Measurements from ENCODE around the gene FLYWCH2. TPM values are rescaled to one million over a fixed set of nuclear protein-coding genes. Genes with fewer than 3 reads are reported as not detected.

Gene FLYWCH2, protein sequence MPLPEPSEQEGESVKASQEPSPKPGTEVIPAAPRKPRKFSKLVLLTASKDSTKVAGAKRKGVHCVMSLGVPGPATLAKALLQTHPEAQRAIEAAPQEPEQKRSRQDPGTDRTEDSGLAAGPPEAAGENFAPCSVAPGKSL
- total RNA-seq (10 to 100 TPM; 27.5 to 98.6 (median 48.4) TPM), polyA plus RNA-seq (10 to 100 TPM; 31.6 to 62.6 (median 49.5) TPM)
- long read RNA-seq, donor 1, transcript FLYWCH2-202 (4 exons, 1,036 nt), result major isoform, 20 of 23 reads
- long read RNA-seq, donor 1, partial matches to known transcripts, result 0 of 23 reads
- long read RNA-seq, donor 1, other reads (novel, unspliced or antisense), result 0 of 23 reads
- long read RNA-seq, donor 2, partial matches to known transcripts, result 0 of 4 reads
- long read RNA-seq, donor 2, other reads (novel, unspliced or antisense), result 0 of 4 reads

- peaks cover 0 to 7% (median 2%) of the 10 kb centered on the region in 8 donors for H3K9me3 ChIP-seq
- intact Hi-C loops (cut with DNase I; ENCODE audit: low total_unique reads), result no loop called here
- H3K4me3 ChIP-seq, result peak within 1 kb of the TSS; percentile 59 to 87 (median 75)
- H3K4me1 ChIP-seq, result peaks cover 6 to 32% (median 15%) of the 10 kb centered on the region in 6 donors
- WGBS, 5 donors, result 0% methylated on average over 33 to 73 of the region's 73 CpGs
- H3K27ac ChIP-seq, result peak within 1 kb of the TSS; percentile 84 to 96 (median 94)
- no peaks in the 10 kb centered on the region for H3K36me3 ChIP-seq
- DNase-seq, result peak; percentile 100
- TF ChIP-seq POLR2AphosphoS5 (IDR thresholded peaks at IDR 0.05) (peak; percentile 91 to 96 (median 95)), POLR2A (IDR thresholded peaks at IDR 0.05) (peak in 1 of 3 donors; percentile 50)
- TF ChIP-seq, protein P1, sequence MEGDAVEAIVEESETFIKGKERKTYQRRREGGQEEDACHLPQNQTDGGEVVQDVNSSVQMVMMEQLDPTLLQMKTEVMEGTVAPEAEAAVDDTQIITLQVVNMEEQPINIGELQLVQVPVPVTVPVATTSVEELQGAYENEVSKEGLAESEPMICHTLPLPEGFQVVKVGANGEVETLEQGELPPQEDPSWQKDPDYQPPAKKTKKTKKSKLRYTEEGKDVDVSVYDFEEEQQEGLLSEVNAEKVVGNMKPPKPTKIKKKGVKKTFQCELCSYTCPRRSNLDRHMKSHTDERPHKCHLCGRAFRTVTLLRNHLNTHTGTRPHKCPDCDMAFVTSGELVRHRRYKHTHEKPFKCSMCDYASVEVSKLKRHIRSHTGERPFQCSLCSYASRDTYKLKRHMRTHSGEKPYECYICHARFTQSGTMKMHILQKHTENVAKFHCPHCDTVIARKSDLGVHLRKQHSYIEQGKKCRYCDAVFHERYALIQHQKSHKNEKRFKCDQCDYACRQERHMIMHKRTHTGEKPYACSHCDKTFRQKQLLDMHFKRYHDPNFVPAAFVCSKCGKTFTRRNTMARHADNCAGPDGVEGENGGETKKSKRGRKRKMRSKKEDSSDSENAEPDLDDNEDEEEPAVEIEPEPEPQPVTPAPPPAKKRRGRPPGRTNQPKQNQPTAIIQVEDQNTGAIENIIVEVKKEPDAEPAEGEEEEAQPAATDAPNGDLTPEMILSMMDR (IDR thresholded peaks at IDR 0.05 in 8 of 11, conservative IDR thresholded peaks at IDR 0.05 in 3 of 11), result peak in 9 of 11 experiments; percentile 3 to 43 (median 25)
- no peaks in the 10 kb centered on the region for H3K27me3 ChIP-seq (replicated peaks in 1 of 7)
Observed at GRCh38 chr16:2882650-2883457, at the start of gene FLYWCH2. Gene FLYWCH2 (plus strand): TSS chr16:2883215. CDS start chr16:2896450, 13,235 bp downstream.

DNA sequence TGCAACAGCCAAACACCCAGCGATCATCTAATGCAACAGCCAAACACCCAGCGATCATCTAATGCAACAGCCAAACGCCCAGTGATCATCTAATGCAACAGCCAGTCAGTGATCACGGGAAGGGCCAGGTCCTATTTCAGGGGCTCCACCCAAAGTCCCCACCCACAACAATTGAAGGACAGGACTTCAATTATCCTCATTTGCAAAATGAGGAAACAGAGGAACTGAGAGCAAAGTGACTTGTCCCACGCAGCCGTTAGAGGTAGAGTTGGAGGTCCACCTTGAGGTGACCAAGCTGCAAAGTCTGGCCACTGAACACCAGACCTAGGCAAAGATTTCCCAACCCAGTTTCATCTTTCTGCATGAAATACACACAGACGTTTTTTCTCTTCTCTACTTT lies 49.2 kb upstream of the FLYWCH2 start:
- intact Hi-C loops (cut with DNase I; ENCODE audit: low total_unique reads), result no loop called here
- no peaks in the 10 kb centered on the region for H3K9me3 ChIP-seq
- DNase-seq, result peak; percentile 6
- H3K27ac ChIP-seq, result no peak overlapping the region
- H3K4me1 ChIP-seq, result peaks cover 0 to 25% (median 14%) of the 10 kb centered on the region in 6 donors
- no peaks in the 10 kb centered on the region for H3K36me3 ChIP-seq
- peaks cover 0 to 74% (median 0%) of the 10 kb centered on the region in 7 donors for H3K27me3 ChIP-seq (replicated peaks in 1 of 7)
- no peak overlapping the region for H3K4me3 ChIP-seq
- 29 to 77% (median 66%) methylated on average over 5 to 7 of the region's 7 CpGs for WGBS, 5 donors
- TF ChIP-seq, protein P1 (IDR thresholded peaks at IDR 0.05 in 8 of 11, conservative IDR thresholded peaks at IDR 0.05 in 3 of 11), result no peak
- TF ChIP-seq POLR2AphosphoS5 (IDR thresholded peaks at IDR 0.05), result no peak
- TF ChIP-seq POLR2A (IDR thresholded peaks at IDR 0.05), result no peak

DNA sequence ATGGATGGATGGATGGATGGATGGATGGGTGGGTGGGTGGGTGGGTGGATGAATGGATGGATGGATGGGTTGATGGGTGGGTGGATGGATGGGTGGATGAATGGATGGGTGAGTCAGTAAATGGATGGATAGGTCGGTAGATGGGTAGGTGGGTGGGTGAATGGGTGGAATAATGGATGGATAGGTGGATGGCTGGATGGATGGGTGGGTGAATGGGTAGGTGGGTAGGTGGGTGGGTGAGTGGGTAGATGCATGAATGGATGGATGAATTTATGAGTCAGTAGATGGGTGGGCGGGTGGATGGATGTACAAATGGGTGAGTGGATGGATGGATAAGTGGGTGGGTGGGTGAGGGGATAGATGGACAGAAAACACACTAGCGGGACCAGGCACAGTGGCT lies 48.0 kb upstream of the FLYWCH2 start:
- Histone ChIP-seq H3K9me3 (no peaks in the 10 kb centered on the region), H3K27ac (no peak overlapping the region), H3K27me3 (replicated peaks in 1 of 7) (peaks cover 0 to 67% (median 0%) of the 10 kb centered on the region in 7 donors), H3K36me3 (no peaks in the 10 kb centered on the region), H3K4me1 (peaks cover 0 to 18% (median 11%) of the 10 kb centered on the region in 6 donors), H3K4me3 (no peak overlapping the region)
- TF ChIP-seq POLR2AphosphoS5 (IDR thresholded peaks at IDR 0.05) (no peak), POLR2A (IDR thresholded peaks at IDR 0.05) (no peak)
- TF ChIP-seq, protein P1 (IDR thresholded peaks at IDR 0.05 in 8 of 11, conservative IDR thresholded peaks at IDR 0.05 in 3 of 11), result no peak
- no peak for DNase-seq
- 81 to 95% (median 87%) methylated on average over 3 of the region's 3 CpGs for WGBS, 5 donors
- intact Hi-C loops (cut with DNase I; ENCODE audit: low total_unique reads), result no loop called here
